H1 (cell line): ENCODE data around the gene PPP3R2. TPM values are rescaled to one million over a fixed set of nuclear protein-coding genes. Genes with fewer than 3 reads are reported as not detected.

Experiments
- CTCF ChIA-PET: fragments of 300-600 bp; sonication (Branson Sonifier 250); formaldehyde crosslinking; loops from one replicate; lab custom pipeline; 2021; ENCODE audit not compliant: partially characterized antibody; lab: Charles Lee
- POLR2A ChIA-PET: fragments of 300-600 bp; sonication (Branson Sonifier 250); formaldehyde crosslinking; loops from one replicate; lab custom pipeline; 2021; ENCODE audit warnings: inconsistent platforms; ENCODE audit not compliant: partially characterized antibody; lab: Charles Lee
- DNase-seq, 2 experiments: peaks; one replicate each; pipeline versions ENCODE4 v3.0.0 to v3.0.0-alpha.2; 2010 to 2022; ENCODE audit warnings: low spot score in 2 of 2, low read depth in 1 of 2, mixed read lengths in 1 of 2
- FAIRE-seq: peaks from 2 replicates; lab custom pipeline; 2011; peaks lifted over from hg19 to GRCh38; lab: Jason Lieb, UNC
- H2AFZ ChIP-seq: 2 replicates; pipeline ENCODE4 v1.8.1; 2012; ENCODE audit warnings: low read length, inconsistent platforms
- H2AK5ac ChIP-seq: 2 replicates; pipeline ENCODE4 v1.6.1; 2013; ENCODE audit warnings: low read depth, low read length
- H2BK120ac ChIP-seq: replicated peaks from 2 replicates; pipeline ENCODE3; 2013; ENCODE audit warnings: low read depth, low read length, inconsistent platforms
- H2BK12ac ChIP-seq: 2 replicates; pipeline ENCODE4 v1.6.1; 2013; ENCODE audit warnings: low read depth, low read length
- H2BK15ac ChIP-seq: 2 replicates; pipeline ENCODE4 v1.6.1; 2013; ENCODE audit warnings: low read length
- H2BK20ac ChIP-seq: 2 replicates; pipeline ENCODE4 v1.6.1; 2013; ENCODE audit warnings: low read length
- H2BK5ac ChIP-seq: 2 replicates; pipeline ENCODE4 v1.6.1; 2013; ENCODE audit warnings: low read depth, low read length
- H3K14ac ChIP-seq: 2 replicates; pipeline ENCODE4 v1.6.1; 2013; ENCODE audit warnings: inconsistent platforms; ENCODE audit not compliant: insufficient read length
- H3K18ac ChIP-seq: 2 replicates; pipeline ENCODE4 v1.6.1; 2013; ENCODE audit warnings: low read length; ENCODE audit errors: extremely low read depth
- H3K23ac ChIP-seq: 2 replicates; pipeline ENCODE4 v1.6.1; 2013; ENCODE audit warnings: inconsistent platforms; ENCODE audit not compliant: insufficient read length
- H3K23me2 ChIP-seq: 2 replicates; pipeline ENCODE4 v1.6.1; 2013; ENCODE audit warnings: low read depth, low read length
- H3K27ac ChIP-seq: 2 replicates; pipeline ENCODE4 v1.6.1; 2011; ENCODE audit warnings: low read depth, low read length, inconsistent platforms
- H3K27me3 ChIP-seq, 4 experiments: replicated peaks in 1 of 4; 1 replicate in 1 of 4; 2 replicates in 3 of 4; pipeline versions ENCODE4 v1.6.1 to v1.8.1; 2011 to 2013; ENCODE audit warnings: low read length in 3 of 4, mild to moderate bottlenecking in 3 of 4, inconsistent platforms in 2 of 4, mixed read lengths in 2 of 4, moderate library complexity in 1 of 4; ENCODE audit not compliant: control insufficient read depth in 3 of 4, insufficient read depth in 3 of 4; ENCODE audit errors: extremely low read depth in 1 of 4
- H3K36me3 ChIP-seq, 4 experiments: 2 replicates each; pipeline versions ENCODE4 v1.6.1 to v1.8.1; 2011 to 2013; ENCODE audit warnings: mild to moderate bottlenecking in 4 of 4, low read length in 3 of 4, moderate library complexity in 2 of 4, control low read depth in 1 of 4, inconsistent platforms in 1 of 4; ENCODE audit not compliant: insufficient read depth in 4 of 4, control insufficient read depth in 2 of 4
- H3K4ac ChIP-seq: replicated peaks from 2 replicates; pipeline ENCODE3; 2013; ENCODE audit warnings: low read length, low read depth, mixed read lengths, inconsistent platforms; ENCODE audit not compliant: insufficient read length
- H3K4me1 ChIP-seq, 4 experiments: replicated peaks in 1 of 4; 1 replicate in 1 of 4; 2 replicates in 3 of 4; pipeline versions ENCODE4 v1.6.1 to v1.8.1; 2011 to 2013; ENCODE audit warnings: low read length in 3 of 4, inconsistent platforms in 2 of 4, mixed read lengths in 1 of 4; ENCODE audit not compliant: insufficient read depth in 4 of 4, control insufficient read depth in 3 of 4
- H3K4me2 ChIP-seq, 2 experiments: 2 replicates each; pipeline versions ENCODE4 v1.6.1 to v1.8.1; 2011 to 2013; ENCODE audit warnings: low read depth in 2 of 2, low read length in 2 of 2, control low read depth in 1 of 2, inconsistent platforms in 1 of 2, mild to moderate bottlenecking in 1 of 2; ENCODE audit not compliant: insufficient read depth in 1 of 2
- H3K4me3 ChIP-seq, 4 experiments: fragments of 200-600, 300-600 bp in 1 of 4; sonication (generic), shearing (Covaris generic), sonication (Bioruptor Twin) in 1 of 4; 2 replicates each; pipeline versions ENCODE4 v1.5.1 to v1.8.1; 2011 to 2016; ENCODE audit warnings: low read length in 4 of 4, low read depth in 3 of 4, control low read depth in 2 of 4, inconsistent platforms in 2 of 4, mild to moderate bottlenecking in 2 of 4, mixed read lengths in 1 of 4, moderate library complexity in 1 of 4; ENCODE audit not compliant: insufficient read depth in 2 of 4; ENCODE audit errors: extremely low read depth in 1 of 4
- H3K56ac ChIP-seq: replicated peaks from 2 replicates; pipeline ENCODE3; 2013; ENCODE audit warnings: low read depth, mild to moderate bottlenecking, mixed read lengths, low read length, inconsistent platforms; ENCODE audit not compliant: insufficient read length
- H3K79me1 ChIP-seq: 2 replicates; pipeline ENCODE4 v1.6.1; 2013; ENCODE audit warnings: low read depth, low read length, control low read depth
- H3K79me2 ChIP-seq, 2 experiments: 2 replicates each; pipeline versions ENCODE4 v1.6.1 to v1.8.1; 2012 to 2013; ENCODE audit warnings: low read length in 2 of 2, mild to moderate bottlenecking in 2 of 2, inconsistent platforms in 1 of 2; ENCODE audit not compliant: insufficient read depth in 2 of 2, control insufficient read depth in 1 of 2
- H3K9ac ChIP-seq, 4 experiments: replicated peaks in 1 of 4; 1 replicate in 1 of 4; 2 replicates in 3 of 4; pipeline versions ENCODE4 v1.6.1 to v1.8.1; 2011 to 2013; ENCODE audit warnings: low read depth in 3 of 4, low read length in 3 of 4, control low read depth in 2 of 4, mild to moderate bottlenecking in 2 of 4, moderate library complexity in 2 of 4, inconsistent platforms in 1 of 4; ENCODE audit errors: extremely low read depth in 1 of 4
- H3K9me3 ChIP-seq, 2 experiments: 2 replicates each; pipeline versions ENCODE4 v1.6.1 to v1.8.1; 2012 to 2013; ENCODE audit warnings: mild to moderate bottlenecking in 2 of 2, moderate library complexity in 2 of 2, control low read depth in 1 of 2, inconsistent platforms in 1 of 2, low read depth in 1 of 2, low read length in 1 of 2, mixed read lengths in 1 of 2; ENCODE audit not compliant: insufficient read depth in 2 of 2
- H4K20me1 ChIP-seq, 2 experiments: replicated peaks in 1 of 2; 2 replicates each; pipeline versions ENCODE3 to v1.8.1; 2011 to 2013; ENCODE audit warnings: inconsistent platforms in 2 of 2, low read length in 2 of 2, mild to moderate bottlenecking in 1 of 2; ENCODE audit not compliant: insufficient read depth in 2 of 2, control insufficient read depth in 1 of 2
- H4K5ac ChIP-seq: 2 replicates; pipeline ENCODE4 v1.6.1; 2013; ENCODE audit warnings: low read length, low read depth, mixed read lengths, inconsistent platforms; ENCODE audit not compliant: insufficient read length
- H4K8ac ChIP-seq: 2 replicates; pipeline ENCODE4 v1.8.0; 2013; ENCODE audit warnings: mild to moderate bottlenecking, moderate library complexity, low read length, inconsistent platforms; ENCODE audit not compliant: insufficient read depth; ENCODE audit errors: extremely low read depth
- H4K91ac ChIP-seq: replicated peaks from 2 replicates; pipeline ENCODE3; 2013; ENCODE audit warnings: low read length, mixed read lengths, inconsistent platforms; ENCODE audit not compliant: insufficient read length
- BACH1 ChIP-seq: IDR thresholded peaks from 2 replicates; pipeline ENCODE4 v1.6.1; 2012; ENCODE audit warnings: low read length, improper control_type of control experiment
- CHD2 ChIP-seq: IDR thresholded peaks from 2 replicates; pipeline ENCODE4 v1.6.1; 2012; ENCODE audit warnings: low read length, improper control_type of control experiment
- EZH2 ChIP-seq: fragments of 200-600 bp; sonication (generic); IDR thresholded peaks from 2 replicates; pipeline ENCODE4 v1.7.1; 2012; ENCODE audit warnings: low read depth, mild to moderate bottlenecking, moderate library complexity, low read length, inconsistent platforms; ENCODE audit not compliant: severe bottlenecking
- HDAC6 ChIP-seq: IDR thresholded peaks from one replicate; pipeline ENCODE4 v1.7.1; 2012; ENCODE audit warnings: low read depth, mild to moderate bottlenecking, inconsistent platforms, low read length, moderate library complexity
- JUN ChIP-seq: IDR thresholded peaks from 2 replicates; pipeline ENCODE4 v1.6.1; 2011; ENCODE audit warnings: low read depth, mild to moderate bottlenecking, improper control_type of control experiment, low read length
- MAX ChIP-seq: IDR thresholded peaks from 2 replicates; pipeline ENCODE4 v1.6.1; 2012; ENCODE audit warnings: inconsistent platforms
- NANOG ChIP-seq: IDR thresholded peaks from 2 replicates; pipeline ENCODE4 v1.6.1; 2011; ENCODE audit warnings: low read length, low read depth, mild to moderate bottlenecking, inconsistent platforms; ENCODE audit not compliant: insufficient read depth, poor library complexity, severe bottlenecking
- RFX5 ChIP-seq: IDR thresholded peaks from 2 replicates; pipeline ENCODE4 v1.6.1; 2011; ENCODE audit warnings: low read depth, low read length, improper control_type of control experiment, borderline replicate concordance
- RNF2 ChIP-seq: fragments of 200-900, 300-1000 bp; sonication (generic); IDR thresholded peaks from 2 replicates; pipeline ENCODE4 v1.7.1; 2016; ENCODE audit warnings: borderline replicate concordance, low read depth, mild to moderate bottlenecking, antibody characterized with exemption, low read length; ENCODE audit not compliant: poor library complexity, severe bottlenecking; ENCODE audit errors: missing control alignments
- SP2 ChIP-seq: IDR thresholded peaks from 2 replicates; pipeline ENCODE4 v1.6.1; 2012; ENCODE audit warnings: mild to moderate bottlenecking, low read length, inconsistent platforms
- SRF ChIP-seq: IDR thresholded peaks from 2 replicates; pipeline ENCODE4 v1.6.1; 2011; ENCODE audit warnings: mild to moderate bottlenecking, low read depth, low read length, moderate library complexity
- TAF7 ChIP-seq: optimal IDR thresholded peaks from 2 replicates; pipeline ENCODE3; 2011; ENCODE audit warnings: low read depth, mild to moderate bottlenecking, inconsistent platforms, low read length, moderate library complexity, borderline replicate concordance
- TEAD4 ChIP-seq: IDR thresholded peaks from 2 replicates; pipeline ENCODE4 v1.6.1; 2012; ENCODE audit warnings: low read depth, low read length, inconsistent platforms, mixed read lengths
- WGBS, 2 experiments: shearing (Covaris generic) in 1 of 2; methylation state at CpG; one replicate each; pipeline versions ENCODE4 v1.1.6 to v1.1.7; 2013 to 2015; ENCODE audit warnings: low lambda C conversion rate in 2 of 2, mixed read lengths in 2 of 2, inconsistent platforms in 1 of 2, low coverage in 1 of 2, missing lambda C conversion rate in 1 of 2; ENCODE audit not compliant: insufficient replicate concordance in 2 of 2, insufficient coverage in 1 of 2, insufficient read length in 1 of 2; ENCODE audit errors: extremely low coverage in 1 of 2, missing lambda C conversion rate in 1 of 2; 5-methylcytosine and 5-hydroxymethylcytosine counted together
- polyA plus RNA-seq, 7 experiments: library from polyadenylated mRNA; depleted of rRNA in 3 of 7; stranded (reverse) in 5 of 7; unstranded in 2 of 7; fragments of >200 nt in 5 of 7; fragments of 200-250 nt in 2 of 7; gene quantifications; 1 replicate in 5 of 7; 2 replicates in 1 of 7; 4 replicates in 1 of 7; pipeline versions ENCODE4 v1.2.1 to v1.2.3, GENCODE V29; 2011 to 2013; ENCODE audit warnings: missing spikeins in 2 of 7, mixed read lengths in 2 of 7
- total RNA-seq: library from RNA; stranded (reverse); fragmentation: NEBNext Ultra II Directional; extraction: Animal tissue kit (Norgen Biotek cat#: 25700); gene quantifications from 2 replicates; pipeline ENCODE4 v1.2.1, GENCODE V29; 2021

PPP3R2 gene
- total and polyA plus RNA-seq, 2 of the 8 experiments (the other 6 are each of a cell fraction or from before 2014, with no cell fraction given): not detected

GRCh38 chr9:101567725-101568350 lies 26.9 kb downstream of the PPP3R2 start:
- Histone ChIP-seq H3K27me3 (no peaks in the 10 kb centered on the region), H3K79me1 (no peaks in the 10 kb centered on the region), H3K9me3 (no peaks in the 10 kb centered on the region), H4K91ac (no peak overlapping the region), H2AFZ (no peak overlapping the region), H3K56ac (no peak overlapping the region), H2BK15ac (no peak overlapping the region), H3K4ac (no peak overlapping the region), H3K4me2 (no peak overlapping the region), H2BK120ac (no peak overlapping the region), H3K23me2 (no peaks in the 10 kb centered on the region), H2BK12ac (no peak overlapping the region), H3K18ac (no peak overlapping the region), H4K20me1 (no peaks in the 10 kb centered on the region), H3K27ac (no peak overlapping the region), H3K14ac (no peak overlapping the region), H3K23ac (no peak overlapping the region), H4K8ac (no peak overlapping the region), H2BK5ac (no peak overlapping the region), H4K5ac (no peak overlapping the region), H2AK5ac (no peak overlapping the region), H3K36me3 (peaks cover 0 to 24% (median 12%) of the 10 kb centered on the region in 4 experiments; a peak in 5 of 8 replicates), H3K79me2 (no peaks in the 10 kb centered on the region), H2BK20ac (no peak overlapping the region), H3K4me1 (peaks cover 0 to 14% (median 2%) of the 10 kb centered on the region in 4 experiments; a peak in 3 of 7 replicates), H3K4me3 (no peak overlapping the region), H3K9ac (no peak overlapping the region)
- no peak for DNase-seq
- no peak for FAIRE-seq
- ChIA-PET CTCF (interaction anchor here (0.7 to 2.4 kb wide), 12 partner anchors 8 to 157 kb away, joined by 3 to 8 read pairs (median 3); no protein-coding TSS in a partner anchor), POLR2A (interaction anchor here (1.4 kb wide), 1 partner anchor 16 kb away, joined by 3 read pairs; no protein-coding TSS in a partner anchor)
- 89% methylated on average over 3 of the region's 3 CpGs; no CpG with 5 or more reads in 1 of the 2 experiments for WGBS, 2 experiments
- TF ChIP-seq HDAC6 (no peak), NANOG (no peak), TEAD4 (no peak), BACH1 (no peak), EZH2 (no peak), RFX5 (no peak), JUN (no peak), TAF7 (no peak), RNF2 (no peak), CHD2 (no peak), MAX (no peak), SP2 (no peak), SRF (no peak)
